Head of caudate nucleus (tissue), 42 donors: ENCODE measurements around the gene AADAC.
"Not testable (repeated sequence)": the region's sequence is repeated elsewhere in the genome, so short reads cannot be mapped to it uniquely, and the experiment has no call there.

Source experiments
- DNase-seq, 42 donors: peaks; one replicate each; pipeline versions ENCODE4 v3.0.0 to v3.0.0-alpha.2; 2020 to 2021; ENCODE audit warnings: mixed read lengths in 7 of 42
- intact Hi-C: fragments of 100-400 bp; cut with DNase I; formaldehyde crosslinking; loops from one replicate; pipeline ENCODE4 v1.15.0; 2022

AADAC gene

DNA sequence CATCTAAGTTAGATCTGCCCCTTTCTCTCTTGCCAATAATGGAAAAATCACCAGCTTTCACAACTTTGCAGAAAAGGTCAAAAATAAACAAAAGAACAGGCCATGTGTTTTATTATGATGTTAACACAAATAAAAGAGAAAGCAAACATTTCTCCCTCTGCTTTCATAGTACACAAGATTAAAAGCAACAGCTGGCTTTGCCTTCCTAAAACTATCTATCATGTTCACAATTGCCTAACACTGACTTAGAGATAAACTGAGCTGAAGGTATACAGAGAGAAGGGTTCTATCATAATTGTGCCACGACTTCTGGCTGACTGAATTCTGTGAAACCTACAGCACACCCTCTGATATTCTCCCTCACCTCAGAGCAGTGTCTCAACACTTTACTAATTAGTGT is 29.4 kb downstream of the AADAC start:
- no peak for DNase-seq
- intact Hi-C loops: loop anchor here (5.0 kb wide), 1 partner anchor 406 kb away; no protein-coding TSS in a partner anchor

- intact Hi-C loops: no loop called here
Observed at GRCh38 chr3:151845306-151845905, 31.5 kb downstream of the AADAC start.

GRCh38 chr3:151850065-151850464 is 36.1 kb downstream of the AADAC start:
- intact Hi-C loops: not testable (repeated sequence)

More at GRCh38 chr3:151845306-151845905, 31.5 kb downstream of the AADAC start:
- no peak for DNase-seq

GRCh38 chr3:151852074-151852811 is 38.3 kb downstream of the AADAC start:
- intact Hi-C loops: no loop called here

More at GRCh38 chr3:151850065-151850464, 36.1 kb downstream of the AADAC start:
- DNase-seq: not testable (repeated sequence)

GRCh38 chr3:151856118-151856517 is 42.2 kb downstream of the AADAC start:
- intact Hi-C loops: no loop called here
- DNase-seq: no peak

More at GRCh38 chr3:151852074-151852811, 38.3 kb downstream of the AADAC start:
- DNase-seq: no peak

DNA sequence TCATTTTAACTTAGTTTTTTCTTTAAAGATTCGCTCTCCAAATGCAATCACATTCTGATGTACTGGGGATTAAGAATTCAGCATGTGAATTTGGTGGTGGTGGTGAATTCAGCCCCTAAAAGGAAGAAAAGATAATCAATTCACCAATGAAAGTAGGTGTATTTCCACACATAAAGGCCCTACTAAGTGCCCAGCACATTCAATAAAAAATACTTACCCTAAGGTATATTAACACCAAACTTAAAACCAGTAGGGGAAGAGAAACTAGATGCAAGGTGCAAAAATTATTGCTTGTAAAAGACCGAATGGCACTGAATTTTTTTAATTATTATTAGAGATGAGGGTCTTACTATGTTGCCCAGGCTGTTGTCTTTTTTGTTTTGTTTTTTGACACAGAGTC is 42.7 kb downstream of the AADAC start:
- DNase-seq: no peak
- intact Hi-C loops: no loop called here

- intact Hi-C loops: no loop called here
Observed at GRCh38 chr3:151859233-151859673, 45.3 kb downstream of the AADAC start.

DNA sequence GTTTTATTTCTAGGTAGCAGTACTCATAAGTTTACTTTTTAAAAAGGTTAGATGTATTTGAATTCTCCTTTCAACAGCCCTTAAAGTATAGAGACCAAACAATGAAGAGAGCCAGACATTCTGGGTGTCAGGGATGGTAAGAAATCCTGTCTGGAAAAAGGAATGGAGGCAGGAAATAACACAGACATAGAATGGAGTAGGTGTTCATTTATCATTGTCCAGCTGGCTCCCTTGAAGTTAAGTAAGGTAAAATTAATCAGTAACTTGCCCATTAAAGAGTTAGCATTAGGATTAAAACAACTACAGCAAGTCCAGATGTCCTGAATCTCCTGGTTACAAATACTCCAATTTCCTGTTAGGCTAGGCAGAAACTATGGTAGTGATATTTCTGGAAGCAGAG is 46.0 kb downstream of the AADAC start:
- no peak for DNase-seq

More at GRCh38 chr3:151859233-151859673, 45.3 kb downstream of the AADAC start:
- DNase-seq: no peak

GRCh38 chr3:151863611-151864010 is 49.7 kb downstream of the AADAC start:
- intact Hi-C loops: no loop called here
- no peak for DNase-seq

More for the DNA sequence above, 46.0 kb downstream of the AADAC start:
- intact Hi-C loops: no loop called here

GRCh38 chr3:151864423-151865101 is 50.6 kb downstream of the AADAC start:
- intact Hi-C loops: no loop called here
- DNase-seq: no peak

DNA sequence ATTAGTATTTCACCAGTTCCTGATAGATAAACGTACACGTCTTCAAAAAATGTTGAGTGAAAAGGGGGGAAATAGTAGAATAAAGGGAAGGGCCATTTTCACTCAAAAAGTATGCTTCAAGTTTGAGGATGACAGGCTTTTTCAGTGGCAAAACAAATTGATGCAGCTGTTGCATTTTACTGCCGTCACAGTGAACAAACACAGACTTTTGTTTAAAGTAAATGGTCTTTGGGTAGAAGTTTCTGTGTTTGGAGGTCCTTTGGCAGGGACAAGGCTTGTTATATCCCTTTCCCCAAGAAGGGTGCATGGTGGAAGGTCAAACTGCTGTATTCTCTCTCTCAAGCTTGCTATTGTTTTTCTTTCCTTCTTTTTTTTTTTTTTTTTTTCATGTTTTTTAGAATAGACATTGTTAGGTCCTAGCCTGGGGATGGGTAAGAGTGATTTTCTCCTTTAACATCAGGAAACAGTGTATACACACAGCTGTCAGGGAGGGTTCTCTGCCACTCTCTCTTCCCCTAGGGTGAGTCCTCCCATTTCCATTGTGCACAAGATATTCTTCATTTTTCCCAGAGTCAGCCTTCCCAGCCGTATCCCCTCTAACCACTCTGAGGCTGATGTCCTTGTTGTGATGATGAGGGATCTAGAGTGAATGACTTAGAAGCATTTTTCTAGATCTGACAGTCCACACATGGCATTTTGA is 52.9 kb downstream of the AADAC start:
- intact Hi-C loops: no loop called here
- no peak for DNase-seq

GRCh38 chr3:151867666-151868065 is 53.8 kb downstream of the AADAC start:
- DNase-seq: no peak
- intact Hi-C loops: no loop called here

DNA sequence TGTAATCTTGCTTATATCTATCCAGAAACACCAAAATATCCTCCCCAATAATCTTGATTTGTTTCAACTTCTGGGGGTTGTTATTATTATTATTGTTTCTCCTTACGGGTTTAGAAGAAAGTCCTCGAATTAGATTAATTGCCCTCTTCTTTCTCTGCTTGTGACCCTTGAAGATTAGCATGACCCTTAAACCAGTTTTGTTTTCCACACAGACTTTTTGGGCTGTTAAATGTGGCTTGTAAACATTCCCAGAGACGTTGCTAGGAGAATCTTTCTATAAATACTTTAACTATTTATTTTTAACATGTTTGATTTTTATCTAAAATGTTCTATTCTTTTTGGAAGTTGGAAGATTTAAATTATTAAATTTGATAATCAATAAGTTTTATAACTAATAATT is 55.3 kb downstream of the AADAC start:
- no peak for DNase-seq
- intact Hi-C loops: no loop called here

GRCh38 chr3:151871639-151872468 is 57.9 kb downstream of the AADAC start:
- intact Hi-C loops: no loop called here
- peak in 11 of 42 donors; percentile 5 to 27 (median 14) for DNase-seq

DNA sequence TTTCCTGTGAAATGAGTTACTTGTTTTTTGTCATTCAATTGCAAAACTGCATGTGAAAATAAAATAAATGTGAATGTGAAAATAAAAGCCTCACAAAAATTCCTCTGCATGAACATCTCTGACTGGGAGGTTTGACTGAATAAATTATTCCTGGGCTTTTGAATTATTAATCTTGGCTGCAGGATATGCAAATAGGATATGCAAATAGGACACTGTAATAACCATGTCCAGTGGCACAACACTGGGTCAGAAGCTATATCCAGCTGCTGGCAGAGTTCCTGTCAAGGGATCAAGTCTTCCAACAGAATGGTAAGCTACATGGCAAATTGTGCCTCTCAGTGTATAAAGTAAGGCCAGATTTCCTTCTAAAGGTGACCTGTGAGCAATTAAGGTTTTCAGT is 59.5 kb downstream of the AADAC start, which contains the start of gene SUCNR1:
Gene SUCNR1, plus strand, starts transcription at position 246 of the 400 bp plus-strand sequence. CDS start 6,250 bp downstream, outside the sequence.
- DNase-seq: peak in 1 of 42 donors; percentile 4
- intact Hi-C loops: no loop called here

DNA sequence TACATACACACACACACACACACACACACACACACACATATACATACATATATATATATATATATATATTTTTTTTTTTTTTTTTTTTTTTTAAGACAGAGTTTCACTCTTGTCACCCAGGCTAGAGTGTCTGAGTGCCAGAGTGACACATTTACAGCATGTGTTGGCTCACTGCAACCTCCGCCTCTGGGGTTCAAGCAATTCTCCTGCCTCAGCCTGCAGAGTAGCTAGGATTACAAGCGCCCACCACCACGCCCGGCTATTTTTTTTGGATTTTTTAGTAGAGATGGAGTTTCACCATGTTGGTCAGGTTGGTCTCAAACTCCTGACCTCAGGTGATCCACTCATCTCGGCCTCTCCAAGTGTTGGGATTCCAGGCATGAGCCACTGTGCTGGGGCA is 60.2 kb downstream of the AADAC start:
- intact Hi-C loops, DNase-seq: not testable (repeated sequence)

GRCh38 chr3:151875759-151876158 is 61.8 kb downstream of the AADAC start:
- intact Hi-C loops: no loop called here
- DNase-seq: peak in 3 of 42 donors; percentile 3 to 27 (median 19)

- DNase-seq: no peak
- intact Hi-C loops: no loop called here
Observed at GRCh38 chr3:151877269-151877668, 63.4 kb downstream of the AADAC start.
